ENCODE measurements around the gene TRPM1. TPM values are rescaled to one million over a fixed set of nuclear protein-coding genes. Genes with fewer than 3 reads are reported as not detected.

The TRPM1 gene
- total and polyA plus RNA-seq, 2 donors (not counting 1 experiment from before 2014, with no cell fraction given) = not detected

- TF ChIP-seq, protein P1, sequence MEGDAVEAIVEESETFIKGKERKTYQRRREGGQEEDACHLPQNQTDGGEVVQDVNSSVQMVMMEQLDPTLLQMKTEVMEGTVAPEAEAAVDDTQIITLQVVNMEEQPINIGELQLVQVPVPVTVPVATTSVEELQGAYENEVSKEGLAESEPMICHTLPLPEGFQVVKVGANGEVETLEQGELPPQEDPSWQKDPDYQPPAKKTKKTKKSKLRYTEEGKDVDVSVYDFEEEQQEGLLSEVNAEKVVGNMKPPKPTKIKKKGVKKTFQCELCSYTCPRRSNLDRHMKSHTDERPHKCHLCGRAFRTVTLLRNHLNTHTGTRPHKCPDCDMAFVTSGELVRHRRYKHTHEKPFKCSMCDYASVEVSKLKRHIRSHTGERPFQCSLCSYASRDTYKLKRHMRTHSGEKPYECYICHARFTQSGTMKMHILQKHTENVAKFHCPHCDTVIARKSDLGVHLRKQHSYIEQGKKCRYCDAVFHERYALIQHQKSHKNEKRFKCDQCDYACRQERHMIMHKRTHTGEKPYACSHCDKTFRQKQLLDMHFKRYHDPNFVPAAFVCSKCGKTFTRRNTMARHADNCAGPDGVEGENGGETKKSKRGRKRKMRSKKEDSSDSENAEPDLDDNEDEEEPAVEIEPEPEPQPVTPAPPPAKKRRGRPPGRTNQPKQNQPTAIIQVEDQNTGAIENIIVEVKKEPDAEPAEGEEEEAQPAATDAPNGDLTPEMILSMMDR (conservative IDR thresholded peaks at IDR 0.05 in 1 of 2, IDR thresholded peaks at IDR 0.05 in 1 of 2; ENCODE audit: low read depth in 1 of 2, low read length in 2 of 2) = no peak
- TF ChIP-seq EZH2 (IDR thresholded peaks at IDR 0.05; ENCODE audit: low read length, missing control alignments) = no peak
- peak overlapping the region; percentile 55 for H3K4me2 ChIP-seq (ENCODE audit: extremely low read depth, insufficient read depth, low read length)
- H3K27me3 ChIP-seq (ENCODE audit: control insufficient read depth, insufficient read depth, low read length) = no peaks in the 10 kb centered on the region
- peaks cover 42% of the 10 kb centered on the region for H3K79me2 ChIP-seq (ENCODE audit: control insufficient read depth, insufficient read depth, low read length)
- H2AFZ ChIP-seq (ENCODE audit: low read length) = no peak overlapping the region
- H3K36me3 ChIP-seq (ENCODE audit: control insufficient read depth, insufficient read depth, low read length) = peaks cover 6% of the 10 kb centered on the region
- H3K9ac ChIP-seq (ENCODE audit: insufficient read depth, low read length) = no peak overlapping the region
- no peak for DNase-seq (ENCODE audit: low read depth in 2 of 2)
- H3K4me3 ChIP-seq (replicated peaks in 1 of 4; ENCODE audit: control extremely low read depth in 1 of 4, insufficient read depth in 1 of 4, low read depth in 3 of 4, low read length in 4 of 4) = no peak overlapping the region
- H3K27ac ChIP-seq (ENCODE audit: insufficient read depth, low read length) = no peak overlapping the region
- no peaks in the 10 kb centered on the region for H4K20me1 ChIP-seq (ENCODE audit: control insufficient read depth, extremely low read depth, insufficient read depth, low read length)
- peaks cover 7% of the 10 kb centered on the region for H3K4me1 ChIP-seq (ENCODE audit: control insufficient read depth, extremely low read depth, insufficient read depth, low read length)
- no peaks in the 10 kb centered on the region for H3K9me3 ChIP-seq (ENCODE audit: control insufficient read depth, insufficient read depth, low read depth, low read length)
These were observed 117.0 kb downstream of the TRPM1 start for GRCh38 chr15:30984542-30984941.

GRCh38 chr15:30984118-30984517 is 117.4 kb downstream of the TRPM1 start:
- DNase-seq (ENCODE audit: low read depth in 2 of 2) = peak in 1 of 2 donors; percentile 8
- Histone ChIP-seq H3K4me1 (ENCODE audit: control insufficient read depth, extremely low read depth, insufficient read depth, low read length) (peaks cover 7% of the 10 kb centered on the region), H3K4me2 (ENCODE audit: extremely low read depth, insufficient read depth, low read length) (no peak overlapping the region)

GRCh38 chr15:30979457-30979856 is 122.1 kb downstream of the TRPM1 start:
- Histone ChIP-seq H3K27ac (ENCODE audit: insufficient read depth, low read length) (no peak overlapping the region), H3K4me3 (replicated peaks in 1 of 4; ENCODE audit: control extremely low read depth in 1 of 4, insufficient read depth in 1 of 4, low read depth in 3 of 4, low read length in 4 of 4) (no peak overlapping the region), H3K4me1 (ENCODE audit: control insufficient read depth, extremely low read depth, insufficient read depth, low read length) (no peaks in the 10 kb centered on the region), H2AFZ (ENCODE audit: low read length) (no peak overlapping the region), H3K36me3 (ENCODE audit: control insufficient read depth, insufficient read depth, low read length) (no peaks in the 10 kb centered on the region), H3K79me2 (ENCODE audit: control insufficient read depth, insufficient read depth, low read length) (peaks cover 23% of the 10 kb centered on the region), H4K20me1 (ENCODE audit: control insufficient read depth, extremely low read depth, insufficient read depth, low read length) (no peaks in the 10 kb centered on the region), H3K9me3 (ENCODE audit: control insufficient read depth, insufficient read depth, low read depth, low read length) (no peaks in the 10 kb centered on the region), H3K27me3 (ENCODE audit: control insufficient read depth, insufficient read depth, low read length) (no peaks in the 10 kb centered on the region), H3K4me2 (ENCODE audit: extremely low read depth, insufficient read depth, low read length) (no peak overlapping the region), H3K9ac (ENCODE audit: insufficient read depth, low read length) (no peak overlapping the region)
- no peak for DNase-seq (ENCODE audit: low read depth in 2 of 2)
- no peak for TF ChIP-seq EZH2 (IDR thresholded peaks at IDR 0.05; ENCODE audit: low read length, missing control alignments)
- TF ChIP-seq, protein P1 (conservative IDR thresholded peaks at IDR 0.05 in 1 of 2, IDR thresholded peaks at IDR 0.05 in 1 of 2; ENCODE audit: low read depth in 1 of 2, low read length in 2 of 2) = no peak

More at GRCh38 chr15:30984118-30984517, 117.4 kb downstream of the TRPM1 start:
- Histone ChIP-seq H3K79me2 (ENCODE audit: control insufficient read depth, insufficient read depth, low read length) (peaks cover 42% of the 10 kb centered on the region), H2AFZ (ENCODE audit: low read length) (no peak overlapping the region), H3K9ac (ENCODE audit: insufficient read depth, low read length) (no peak overlapping the region), H4K20me1 (ENCODE audit: control insufficient read depth, extremely low read depth, insufficient read depth, low read length) (no peaks in the 10 kb centered on the region), H3K4me3 (replicated peaks in 1 of 4; ENCODE audit: control extremely low read depth in 1 of 4, insufficient read depth in 1 of 4, low read depth in 3 of 4, low read length in 4 of 4) (no peak overlapping the region), H3K36me3 (ENCODE audit: control insufficient read depth, insufficient read depth, low read length) (peaks cover 6% of the 10 kb centered on the region), H3K27ac (ENCODE audit: insufficient read depth, low read length) (no peak overlapping the region), H3K27me3 (ENCODE audit: control insufficient read depth, insufficient read depth, low read length) (no peaks in the 10 kb centered on the region), H3K9me3 (ENCODE audit: control insufficient read depth, insufficient read depth, low read depth, low read length) (no peaks in the 10 kb centered on the region)
- TF ChIP-seq, protein P1 (conservative IDR thresholded peaks at IDR 0.05 in 1 of 2, IDR thresholded peaks at IDR 0.05 in 1 of 2; ENCODE audit: low read depth in 1 of 2, low read length in 2 of 2) = no peak
- no peak for TF ChIP-seq EZH2 (IDR thresholded peaks at IDR 0.05; ENCODE audit: low read length, missing control alignments)

Data from fibroblast of lung (primary cell).